Measurements from ENCODE around the gene COL6A1.
"Not testable (repeated sequence)": the region's sequence is repeated elsewhere in the genome, so short reads cannot be mapped to it uniquely, and the experiment has no call there.

COL6A1 gene

DNA sequence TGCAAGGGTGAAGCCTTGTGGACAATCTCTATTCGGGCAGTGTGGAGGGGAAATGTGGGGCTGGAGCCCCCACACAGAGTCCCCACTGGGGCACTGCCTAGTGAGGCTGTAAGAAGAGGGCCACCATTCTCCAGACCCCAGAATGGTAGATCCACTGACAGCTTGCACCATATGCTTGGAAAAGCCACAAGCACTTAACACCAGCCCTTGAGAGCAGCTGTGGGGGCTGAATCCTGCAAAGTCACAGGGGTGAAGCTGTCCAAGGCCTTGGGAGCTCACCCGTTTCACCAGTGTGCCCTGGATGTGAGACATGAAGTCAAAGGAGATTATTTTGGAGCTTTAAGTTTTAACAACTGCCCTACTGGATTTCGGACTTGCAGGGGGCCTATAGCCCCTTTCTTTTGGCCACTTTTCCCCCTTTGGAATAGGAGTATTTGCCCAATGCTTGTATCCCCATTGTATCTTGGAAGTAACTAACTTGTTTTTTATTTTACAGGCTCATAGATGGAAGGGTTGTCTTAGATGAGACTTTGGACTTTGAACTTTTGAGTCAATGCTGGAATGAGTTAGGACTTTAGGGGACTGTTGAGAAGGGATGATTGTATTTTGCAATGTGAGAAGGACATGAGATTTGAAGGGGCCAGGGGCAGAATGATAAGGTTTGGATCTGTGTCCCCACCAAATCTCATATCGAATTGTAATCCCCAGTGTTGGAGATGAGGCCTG is 16.3 kb upstream of the COL6A1 start:
- no peak for DNase-seq (ENCODE audit: low spot score)

DNA sequence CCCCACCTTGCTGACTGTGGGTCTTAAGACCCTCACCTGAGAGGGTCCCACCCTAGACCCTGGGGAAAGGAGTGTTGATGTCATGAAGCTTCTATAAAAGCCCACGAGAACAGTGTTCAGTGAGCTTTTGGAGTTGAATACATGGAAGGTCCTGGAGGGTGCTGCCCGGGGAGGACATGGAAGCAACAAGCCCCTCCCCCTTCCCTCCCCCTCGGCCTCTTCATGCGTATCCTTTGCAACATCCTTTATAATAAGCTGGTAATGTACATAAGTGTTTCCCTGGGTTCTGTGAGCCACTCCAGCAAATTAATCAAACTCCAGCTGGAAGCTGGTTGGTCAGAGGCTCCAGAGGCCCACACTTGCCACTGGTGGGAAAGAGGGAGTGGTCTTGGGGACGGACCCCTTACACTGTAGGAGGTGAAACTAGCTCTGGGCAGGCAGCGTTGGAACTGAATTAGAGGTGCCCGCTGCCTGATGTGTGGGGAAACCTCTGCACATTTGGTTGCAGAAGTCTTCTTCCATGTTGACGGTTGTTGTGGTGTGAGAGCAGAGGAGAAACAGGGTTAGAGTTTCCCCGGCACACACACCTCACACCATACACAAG is 14.7 kb upstream of the COL6A1 start:
- DNase-seq (ENCODE audit: low spot score) = no peak

DNA sequence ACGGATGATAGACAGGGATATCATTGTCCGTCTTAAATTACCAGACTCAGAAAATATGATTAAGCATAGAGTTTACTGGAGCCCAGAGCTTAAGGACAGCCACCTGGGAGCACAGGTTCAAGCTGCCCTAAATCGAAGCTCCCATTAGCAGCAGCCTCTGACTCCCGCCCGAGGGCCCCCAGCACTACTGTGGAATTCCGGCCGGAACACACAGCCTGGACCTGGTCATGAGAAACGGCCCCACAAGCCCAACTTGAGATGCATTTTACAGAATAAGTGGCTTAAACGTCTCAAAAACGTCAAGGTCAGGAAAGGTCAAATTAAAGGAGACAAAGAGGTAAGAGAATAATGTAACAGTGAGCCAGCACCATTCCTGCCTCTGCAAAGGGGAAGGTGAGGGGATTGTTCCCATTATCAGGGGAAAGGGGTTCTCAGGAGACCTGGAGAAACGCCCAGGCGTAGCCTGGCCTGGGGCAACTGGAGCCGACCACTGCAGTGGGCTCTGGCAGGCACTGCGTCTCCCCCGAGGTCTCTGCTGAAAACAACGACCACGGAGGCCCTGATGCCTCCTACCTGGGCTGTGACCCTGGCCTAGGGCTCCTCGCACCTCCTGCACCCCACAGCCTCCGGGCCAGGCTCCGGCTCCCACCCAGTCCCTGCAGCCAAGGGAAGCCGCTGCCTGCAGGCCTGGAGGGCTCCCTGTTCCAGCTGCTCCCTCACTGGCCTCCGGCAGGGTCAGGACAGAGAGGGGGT is 11.5 kb upstream of the COL6A1 start:
- no peak for DNase-seq (ENCODE audit: low spot score)

DNA sequence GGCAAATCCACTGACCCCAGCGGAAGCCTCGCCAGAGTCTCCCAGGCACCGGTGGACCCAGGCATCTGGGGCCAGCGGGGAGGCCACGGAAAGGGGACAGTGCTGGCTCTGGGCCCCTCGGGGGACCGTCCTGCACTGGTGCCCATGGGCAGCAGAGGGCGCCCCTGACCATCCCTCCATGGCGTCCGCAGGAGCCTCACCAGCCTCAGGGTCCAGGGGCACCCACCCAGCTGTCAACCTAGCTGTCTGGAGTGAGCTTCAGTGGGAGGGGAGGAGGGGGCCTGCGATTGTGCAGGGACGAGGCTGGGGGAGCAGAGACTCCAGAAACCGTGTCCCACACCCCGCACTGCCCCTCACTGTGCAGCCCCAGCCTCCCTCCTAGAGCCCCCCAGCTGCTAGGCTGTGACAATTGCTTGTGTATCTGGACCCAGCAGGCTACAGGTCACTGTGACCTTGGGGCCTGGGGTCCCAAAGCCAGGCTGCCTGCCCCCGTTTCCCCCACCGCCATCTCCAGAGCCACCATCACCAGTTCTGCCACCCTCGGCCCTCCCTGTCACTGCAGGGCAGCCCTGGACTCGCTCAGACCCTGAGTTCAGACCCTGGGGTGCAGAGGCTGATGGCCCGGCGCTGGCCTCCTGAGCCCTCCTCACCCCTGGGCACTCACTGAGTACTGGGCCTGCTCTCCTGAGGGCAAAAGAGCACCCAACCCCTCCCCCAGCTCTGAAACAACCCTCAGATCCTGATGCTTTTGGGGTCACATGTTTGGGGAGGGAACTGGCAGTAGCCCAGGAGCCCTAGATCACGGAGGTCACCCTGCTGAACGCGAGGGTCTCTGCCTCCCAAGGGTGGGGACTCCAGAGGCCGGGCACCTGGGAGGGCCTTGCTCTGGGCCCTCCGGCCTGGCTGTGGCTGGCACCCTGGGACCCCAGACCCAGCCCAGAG is 10.6 kb upstream of the COL6A1 start:
- peak; percentile 89 for DNase-seq (ENCODE audit: low spot score)

DNA sequence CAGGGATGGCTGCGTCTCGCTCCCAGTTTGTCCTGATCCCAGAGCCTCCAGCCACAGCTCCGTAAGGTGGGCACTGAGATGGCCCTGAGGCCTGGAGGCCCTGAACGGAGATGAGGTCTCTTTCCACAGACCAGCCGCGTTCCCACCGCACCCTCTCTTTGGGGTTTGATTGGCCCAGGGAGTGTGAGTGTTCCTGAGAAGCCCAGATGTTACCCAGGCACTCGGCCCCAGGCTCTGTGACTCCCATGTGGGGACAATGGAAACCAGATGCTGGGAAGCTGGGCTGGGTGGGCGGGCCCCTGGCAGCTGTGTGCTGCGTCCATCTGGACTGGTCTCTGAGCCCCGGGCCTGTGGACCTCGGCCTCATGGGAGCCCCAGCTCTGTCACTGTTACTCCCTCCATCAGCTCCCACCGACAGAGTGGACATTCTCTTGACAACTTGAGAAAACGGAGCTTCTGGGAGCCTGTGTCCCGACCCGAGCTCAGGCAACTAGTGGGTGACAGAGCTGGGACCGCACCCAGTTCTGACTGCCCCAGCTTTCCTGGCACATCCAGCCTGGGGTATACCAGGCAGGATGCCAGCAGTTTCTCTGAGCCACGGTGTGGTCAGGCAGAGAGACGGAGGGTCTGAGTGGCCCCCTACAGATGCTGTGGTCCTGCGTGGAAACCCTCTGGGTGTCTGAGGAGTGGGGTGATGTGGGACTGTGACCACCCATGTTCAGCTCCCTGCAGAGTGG is 9.8 kb upstream of the COL6A1 start:
- DNase-seq (ENCODE audit: low spot score) = peak; percentile 35

DNA sequence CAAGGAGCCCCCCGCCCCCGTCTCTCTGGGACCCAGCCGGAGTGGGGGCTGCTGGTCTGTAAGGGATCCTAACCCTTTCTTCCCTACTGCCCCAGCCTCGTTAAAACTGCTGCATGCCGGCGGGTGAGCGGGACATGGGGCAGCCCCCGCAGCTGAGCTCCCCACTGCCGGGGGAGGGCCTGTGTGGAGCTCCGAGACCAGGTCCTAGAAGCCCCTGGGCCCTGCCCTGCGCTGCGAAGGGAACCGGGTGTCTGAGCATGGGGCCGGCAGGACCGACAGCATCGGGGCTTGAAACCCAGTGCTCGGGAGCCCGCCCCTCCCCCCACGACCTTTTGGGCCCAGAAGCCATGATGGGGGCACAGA is 9.2 kb upstream of the COL6A1 start:
- peak; percentile 32 for DNase-seq (ENCODE audit: low spot score)

DNA sequence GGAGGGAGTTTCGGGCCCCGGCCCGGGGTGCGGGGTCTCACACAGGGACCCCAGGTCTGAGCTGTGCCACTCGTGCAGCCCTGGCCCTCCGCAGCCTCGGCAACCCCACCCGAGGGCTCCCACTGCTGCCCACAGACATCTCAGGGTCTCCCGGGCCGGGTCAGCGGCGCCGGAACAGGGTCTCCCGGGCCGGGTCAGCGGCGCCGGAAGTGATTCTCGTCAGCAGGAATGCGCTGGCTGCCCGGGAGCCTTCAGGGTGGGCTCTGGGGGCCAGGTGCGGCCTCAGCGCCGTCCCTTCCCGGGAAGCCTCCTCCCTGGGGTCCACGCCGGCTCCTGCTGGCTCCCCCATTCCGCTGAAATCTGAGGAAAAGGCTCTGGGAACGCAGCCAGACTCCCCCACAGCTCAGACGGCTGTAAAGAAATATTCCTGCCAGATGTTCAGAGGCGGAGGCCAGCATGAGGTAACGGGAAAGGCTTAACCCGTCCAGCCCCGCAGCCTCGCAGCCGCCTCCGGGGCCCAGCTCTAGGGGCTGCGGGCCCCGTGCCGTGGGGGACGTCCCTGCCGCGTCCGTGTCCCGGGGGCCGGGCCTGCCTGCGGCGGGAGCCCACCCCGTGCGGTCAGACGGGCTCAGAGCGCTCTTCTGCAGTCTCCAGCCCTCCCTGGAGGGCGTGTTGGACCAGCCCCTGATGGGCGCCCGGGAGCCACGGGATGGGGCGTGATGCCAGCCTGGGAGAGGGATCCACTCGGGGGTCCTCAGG is 8.7 kb upstream of the COL6A1 start:
- DNase-seq (ENCODE audit: low spot score) = peak; percentile 76

DNA sequence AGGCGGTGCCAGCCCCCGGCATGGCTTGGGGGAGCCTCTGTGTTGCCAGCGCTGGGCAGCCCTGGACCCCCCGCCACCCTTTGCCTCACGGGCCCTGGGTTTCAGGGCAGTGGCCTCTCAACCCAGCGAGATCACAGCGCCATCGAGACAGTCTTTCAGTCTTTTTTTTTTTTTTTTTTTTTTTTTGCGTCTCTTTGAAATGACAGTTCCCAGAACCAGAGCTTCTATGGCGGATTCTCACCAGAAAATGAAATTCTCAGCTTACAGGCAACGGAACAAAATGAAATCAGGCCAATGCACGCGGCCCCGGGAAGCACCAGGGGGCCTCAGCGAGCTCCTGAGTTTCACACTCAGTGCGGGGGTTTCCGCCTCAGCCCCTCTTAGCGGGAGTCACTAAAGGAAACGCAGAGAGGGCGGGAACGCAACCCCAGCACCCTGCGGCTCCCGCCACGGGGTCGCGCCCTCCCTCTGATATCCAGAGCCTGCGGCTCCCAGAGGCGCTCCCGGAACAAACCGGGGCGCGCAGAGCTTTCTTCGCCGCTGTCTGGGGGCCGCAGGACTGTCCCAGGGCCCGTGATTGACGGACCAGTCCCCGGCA is 8.0 kb upstream of the COL6A1 start:
- DNase-seq (ENCODE audit: low spot score) = peak; percentile 85

DNA sequence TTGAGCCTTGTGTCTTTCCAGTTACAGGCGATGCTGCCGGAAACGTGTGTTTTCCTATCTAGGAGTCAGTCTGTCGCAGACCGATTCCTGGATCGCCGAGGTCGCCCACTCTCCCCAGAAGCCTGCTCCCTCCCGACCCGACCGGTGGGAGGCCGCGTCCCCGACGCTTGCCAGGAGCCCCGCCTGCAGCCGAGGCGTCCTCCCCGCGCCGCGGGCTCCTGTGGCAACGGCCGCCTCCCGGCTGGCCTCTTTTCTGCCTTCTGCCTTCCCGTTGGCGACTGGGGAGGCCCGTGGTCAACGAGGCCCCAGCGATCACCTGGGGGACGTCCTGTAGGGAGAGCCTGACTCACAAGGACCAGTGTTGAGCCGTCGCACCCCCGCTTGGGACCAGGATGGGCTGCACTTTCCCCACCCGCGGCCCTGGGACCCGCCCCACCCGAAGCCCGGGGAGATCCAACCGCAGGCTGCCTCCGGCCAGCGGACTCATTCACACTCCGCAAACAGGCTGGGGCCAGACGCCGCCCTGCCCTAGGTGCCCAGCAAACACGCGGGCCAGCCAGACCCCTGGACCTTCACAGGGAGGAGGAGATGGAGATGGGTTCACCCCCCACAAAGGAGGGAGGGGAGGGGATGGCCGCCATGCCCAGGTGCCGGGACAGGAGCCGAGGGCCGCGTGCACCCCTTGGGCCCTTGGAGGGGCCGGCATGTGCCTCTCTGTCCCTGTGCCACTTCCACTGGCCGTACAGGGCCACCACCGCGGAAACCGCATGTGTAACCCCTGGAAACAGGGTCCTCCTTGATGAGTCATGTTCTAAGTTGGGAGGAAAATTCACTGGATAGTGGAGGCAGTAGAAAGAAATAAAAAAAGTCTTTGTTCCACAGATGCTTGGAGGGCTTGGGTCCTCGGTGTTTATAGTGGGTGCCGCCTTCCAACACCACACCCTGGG is 7.2 kb upstream of the COL6A1 start:
- no peak for DNase-seq (ENCODE audit: low spot score)

DNA sequence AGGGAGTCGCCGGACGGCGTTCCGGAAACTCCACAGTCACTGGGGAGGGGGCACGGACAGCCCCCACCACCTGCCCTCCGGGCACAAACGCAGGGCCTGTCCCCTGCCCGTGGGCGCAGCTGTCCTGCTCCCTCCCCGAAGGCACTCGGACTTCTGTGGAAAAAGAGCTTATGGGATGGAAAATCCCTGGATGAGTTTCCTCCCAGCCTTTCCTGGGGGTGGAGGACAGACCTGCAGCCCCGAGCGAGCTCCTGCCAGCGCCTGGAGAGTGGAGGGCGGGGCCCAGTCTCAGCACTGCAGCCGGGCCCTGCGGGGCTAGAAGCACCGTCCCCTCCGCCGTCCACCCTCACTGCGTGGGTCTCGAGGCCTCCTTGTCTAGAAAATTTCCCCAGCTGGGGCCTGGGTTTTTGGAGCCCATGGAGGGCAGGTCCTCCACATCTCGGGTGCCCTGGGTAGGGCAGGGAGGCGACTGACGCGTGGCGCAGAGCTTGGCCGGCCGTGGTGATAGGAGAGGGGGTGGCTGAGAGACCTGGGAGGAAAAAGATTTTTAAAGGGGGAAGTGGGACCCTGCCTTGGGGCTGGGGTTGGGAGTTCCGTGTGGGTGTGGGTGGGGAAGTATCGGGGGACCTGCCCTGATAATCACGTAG is 6.4 kb upstream of the COL6A1 start:
- no peak for DNase-seq (ENCODE audit: low spot score)

DNA sequence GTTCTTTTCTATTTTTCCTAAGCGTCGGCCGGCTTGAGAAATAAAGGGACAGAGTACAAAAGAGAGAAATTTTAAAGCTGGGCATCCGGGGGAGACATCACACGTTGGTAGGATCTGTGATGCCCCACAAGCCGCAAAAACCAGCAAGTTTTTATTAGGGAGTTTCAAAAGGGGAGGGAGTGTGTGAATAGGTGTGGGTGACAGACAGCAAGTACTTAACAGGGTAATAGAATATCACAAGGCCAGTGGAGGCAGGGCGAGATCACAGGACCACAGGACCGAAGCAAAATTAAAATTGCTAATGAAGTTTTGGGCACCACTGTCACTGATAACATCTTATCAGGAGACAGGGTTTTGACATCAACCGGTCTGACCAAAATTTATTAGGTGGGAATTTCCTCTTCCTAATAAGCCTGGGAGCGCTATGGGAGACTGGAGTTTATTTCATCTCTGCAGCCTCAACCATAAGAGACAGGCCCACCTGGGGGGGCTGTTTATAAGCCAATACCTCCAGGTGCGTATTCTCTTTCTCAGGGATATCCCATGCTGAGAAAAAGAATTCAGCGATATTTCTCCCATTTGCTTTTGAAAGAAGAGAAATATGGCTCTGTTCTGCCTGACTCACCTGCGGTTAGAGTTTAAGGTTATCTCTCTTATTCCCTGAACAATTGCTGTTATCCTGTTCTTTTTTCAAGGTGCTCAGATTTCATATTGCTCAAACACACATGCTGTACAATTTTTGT is 5.7 kb upstream of the COL6A1 start:
- not testable (repeated sequence) for DNase-seq (ENCODE audit: low spot score)

DNA sequence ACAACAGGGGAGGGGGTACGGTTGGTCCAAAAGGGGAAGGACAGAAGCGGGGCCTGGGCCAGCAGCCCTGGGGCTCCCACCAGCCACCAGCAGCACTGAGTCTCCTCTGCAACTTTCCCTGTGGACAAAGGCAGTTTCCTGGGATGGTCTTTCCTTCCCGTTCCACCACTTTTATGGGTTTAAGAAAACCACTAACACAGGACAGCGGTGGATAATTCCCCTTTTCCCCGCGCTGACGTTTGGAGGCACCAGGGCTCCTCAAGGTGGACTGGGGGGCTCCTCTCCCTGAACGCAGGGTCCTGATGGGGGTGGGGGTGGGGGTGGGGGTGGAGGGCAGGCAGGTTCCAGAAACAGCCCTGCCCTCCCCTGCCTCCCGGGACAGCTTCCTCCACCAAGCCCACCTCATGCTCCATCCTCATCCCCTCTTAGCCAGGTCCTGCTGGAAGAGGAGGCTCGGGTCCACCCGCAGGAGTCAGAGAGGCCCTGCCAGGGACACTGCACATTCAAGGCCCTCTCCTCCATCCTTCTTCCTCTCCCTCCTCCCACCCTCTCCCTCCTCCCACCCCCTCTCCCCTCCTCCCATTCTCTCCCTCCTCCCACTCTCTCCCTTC is 4.8 kb upstream of the COL6A1 start:
- DNase-seq (ENCODE audit: low spot score) = no peak

DNA sequence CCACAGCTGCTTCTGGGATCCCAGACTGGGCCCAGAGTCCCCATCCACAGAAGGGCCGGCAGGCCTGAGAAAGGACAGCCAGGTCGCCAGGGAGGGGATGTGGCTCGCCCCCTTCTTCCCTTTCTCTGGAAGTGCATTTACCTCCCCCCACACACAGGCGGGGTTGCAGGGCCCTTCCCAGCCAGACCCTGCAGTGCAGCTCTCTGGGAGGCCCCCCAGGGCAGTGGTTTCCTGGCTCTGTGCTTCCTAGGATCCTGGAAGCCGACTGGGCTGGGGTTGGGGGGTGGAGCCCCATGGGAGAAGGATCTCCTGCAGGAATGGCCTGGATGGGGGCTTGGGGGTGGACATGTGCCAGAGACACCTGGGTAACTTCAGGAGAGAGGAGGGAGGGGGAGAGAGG is 4.2 kb upstream of the COL6A1 start:
- no peak for DNase-seq (ENCODE audit: low spot score)

DNA sequence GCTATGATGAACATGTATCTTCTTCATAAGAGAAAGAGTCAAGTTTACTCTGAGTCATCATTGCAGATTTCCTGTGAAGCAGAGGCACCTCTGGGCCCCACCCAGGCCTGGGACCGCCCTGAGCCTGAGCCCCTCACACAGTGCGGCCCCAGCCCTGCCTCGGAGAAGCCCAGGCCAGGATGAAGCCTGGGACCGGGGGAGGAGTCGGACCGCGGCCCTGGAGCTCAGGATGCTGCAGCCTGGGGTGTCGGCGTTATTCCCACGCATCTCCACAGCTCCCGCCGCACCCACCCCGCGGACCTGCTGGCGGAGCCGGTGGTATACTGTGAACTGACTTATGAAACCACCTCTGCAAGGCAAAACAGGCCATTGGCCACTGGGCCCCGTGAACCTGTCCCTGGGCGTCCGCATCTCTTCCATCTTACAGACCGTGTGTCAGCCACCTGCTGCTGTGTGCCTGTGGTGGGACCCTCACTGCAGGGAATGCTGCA is 2.4 kb upstream of the COL6A1 start:
- DNase-seq (ENCODE audit: low spot score) = no peak

DNA sequence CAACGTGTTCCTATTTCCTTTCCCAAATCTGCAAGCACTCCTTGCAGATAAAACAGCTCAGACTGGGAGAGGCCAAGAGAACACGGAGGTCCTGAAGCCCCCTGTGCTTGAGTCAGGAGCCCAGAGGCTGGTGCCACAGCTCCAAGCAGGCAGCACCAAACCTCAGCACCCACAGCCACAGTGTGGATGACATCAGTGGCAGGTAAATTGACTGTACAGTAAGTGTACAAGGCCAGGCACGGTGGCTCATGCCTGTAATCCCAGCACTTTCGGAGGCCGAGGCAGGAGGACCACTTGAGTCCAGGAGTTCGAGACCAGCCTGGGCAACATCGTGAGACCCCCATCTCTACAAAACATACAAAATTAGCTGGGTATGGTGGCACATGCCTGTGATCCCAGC is 1.9 kb upstream of the COL6A1 start:
- no peak for DNase-seq (ENCODE audit: low spot score)

DNA sequence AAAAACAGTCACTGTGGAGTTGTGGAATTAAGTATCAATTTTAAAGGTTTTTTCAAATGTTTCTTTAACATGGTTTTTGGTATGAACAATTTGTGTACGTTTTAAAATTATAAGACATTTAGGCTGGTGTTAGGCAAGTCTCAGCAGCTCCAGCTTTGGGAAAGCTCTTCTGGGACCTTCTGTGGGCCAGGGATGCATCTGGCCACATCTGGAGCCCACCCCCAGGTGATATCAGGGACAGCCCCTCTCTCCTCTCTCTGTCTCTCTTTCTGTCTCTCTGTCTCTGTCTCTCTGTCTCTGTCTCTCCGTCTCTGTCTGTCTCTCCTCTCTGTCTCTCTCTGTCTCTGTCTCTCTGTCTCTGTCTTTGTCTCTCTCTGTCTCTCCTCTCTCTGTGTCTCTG is 1.3 kb upstream of the COL6A1 start:
- no peak for DNase-seq (ENCODE audit: low spot score)

DNA sequence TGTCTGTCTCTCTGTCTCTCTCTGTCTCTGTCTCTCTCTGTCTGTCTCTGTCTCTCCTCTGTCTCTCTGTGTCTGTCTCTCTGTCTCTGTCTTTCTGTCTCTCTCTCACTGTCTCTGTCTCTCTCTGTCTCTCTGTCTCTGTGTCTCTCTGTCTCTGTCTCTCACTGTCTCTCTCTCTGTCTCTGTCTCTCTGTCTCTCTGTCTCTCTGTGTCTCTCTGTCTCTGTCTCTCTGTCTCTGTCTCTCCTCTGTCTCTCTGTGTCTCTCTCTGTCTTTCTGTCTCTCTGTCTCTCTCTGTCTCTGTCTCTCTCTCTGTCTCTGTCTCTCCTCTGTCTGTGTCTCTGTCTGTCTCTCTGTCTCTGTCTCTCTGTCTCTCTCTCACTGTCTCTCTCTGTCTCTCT is 873 bp upstream of the COL6A1 start:
- no peak for DNase-seq (ENCODE audit: low spot score)

Data from D341Med (cell line).